HFFc6 (cell line): Measurements from ENCODE around the gene AS3MT. TPM values are rescaled to one million over a fixed set of nuclear protein-coding genes. Genes with fewer than 3 reads are reported as not detected.

ENCODE experiments used
- DNase-seq: peaks from one replicate; pipeline ENCODE4 v3.0.0-alpha.2; 2018
- H3K27ac Mint-ChIP-seq: 2 replicates; pipeline ENCODE4 v1.8.0; 2020; ENCODE audit warnings: mild to moderate bottlenecking, mixed read lengths
- H3K27me3 Mint-ChIP-seq: 2 replicates; pipeline ENCODE4 v1.8.0; 2021; ENCODE audit warnings: mild to moderate bottlenecking, moderate library complexity, mixed read lengths; ENCODE audit not compliant: insufficient read depth
- H3K36me3 Mint-ChIP-seq: 2 replicates; pipeline ENCODE4 v1.8.0; 2021; ENCODE audit warnings: low read depth, mixed read lengths
- H3K4me1 Mint-ChIP-seq: 2 replicates; pipeline ENCODE4 v1.8.0; 2020; ENCODE audit warnings: low read depth, mixed read lengths
- H3K4me3 Mint-ChIP-seq: 2 replicates; pipeline ENCODE4 v1.8.0; 2020; ENCODE audit warnings: mild to moderate bottlenecking, moderate library complexity, mixed read lengths
- H3K9me3 Mint-ChIP-seq: 2 replicates; pipeline ENCODE4 v1.8.0; 2020; ENCODE audit warnings: mild to moderate bottlenecking, mixed read lengths
- total RNA-seq, 6 experiments: library from RNA; stranded (reverse); fragmentation: NEBNext Ultra II Directional; extraction: Animal tissue kit (Norgen Biotek cat#: 25700); gene quantifications; 2 replicates in 1 of 6; 3 replicates in 5 of 6; pipeline ENCODE4 v1.2.3, GENCODE V29; 2021
- TF ChIP-seq, protein P1 (sequence below): fragments of 200-600 bp; sonication (generic); IDR thresholded peaks from 2 replicates; pipeline ENCODE4 v1.5.0; 2021; ENCODE audit warnings: antibody characterized with exemption, mild to moderate bottlenecking

Gene AS3MT
- total RNA-seq, 6 experiments from 2014 or later, result 2.4 to 3.9 (median 2.9) TPM

DNA sequence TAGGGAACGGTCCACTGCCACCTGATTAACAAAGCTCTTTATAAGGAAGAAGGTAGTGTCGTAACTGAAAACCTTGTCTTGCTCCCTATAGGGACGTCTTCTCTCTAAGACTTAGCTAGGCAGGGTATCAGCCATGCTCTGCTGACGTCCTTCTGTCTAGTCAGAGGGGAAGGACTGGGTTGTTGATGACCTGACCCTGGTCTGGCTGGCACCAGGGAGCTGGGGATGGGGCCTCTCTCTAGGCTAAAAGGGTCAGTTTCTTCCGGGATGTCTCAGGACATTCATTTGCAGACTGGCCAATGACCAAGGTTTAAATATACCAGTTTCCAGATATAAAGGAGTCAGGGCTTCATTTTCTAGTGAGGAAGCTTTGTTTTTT, 41.7 kb upstream of the AS3MT start:
- no peaks in the 10 kb centered on the region for H3K36me3 Mint-ChIP-seq
- H3K27ac Mint-ChIP-seq, result no peak overlapping the region
- H3K27me3 Mint-ChIP-seq, result peaks cover 7% of the 10 kb centered on the region; the same call in 1 of the 2 replicates
- no peak for DNase-seq
- H3K4me3 Mint-ChIP-seq, result no peak overlapping the region
- H3K9me3 Mint-ChIP-seq, result no peaks in the 10 kb centered on the region
- peaks cover 10% of the 10 kb centered on the region for H3K4me1 Mint-ChIP-seq
- TF ChIP-seq, protein P1, sequence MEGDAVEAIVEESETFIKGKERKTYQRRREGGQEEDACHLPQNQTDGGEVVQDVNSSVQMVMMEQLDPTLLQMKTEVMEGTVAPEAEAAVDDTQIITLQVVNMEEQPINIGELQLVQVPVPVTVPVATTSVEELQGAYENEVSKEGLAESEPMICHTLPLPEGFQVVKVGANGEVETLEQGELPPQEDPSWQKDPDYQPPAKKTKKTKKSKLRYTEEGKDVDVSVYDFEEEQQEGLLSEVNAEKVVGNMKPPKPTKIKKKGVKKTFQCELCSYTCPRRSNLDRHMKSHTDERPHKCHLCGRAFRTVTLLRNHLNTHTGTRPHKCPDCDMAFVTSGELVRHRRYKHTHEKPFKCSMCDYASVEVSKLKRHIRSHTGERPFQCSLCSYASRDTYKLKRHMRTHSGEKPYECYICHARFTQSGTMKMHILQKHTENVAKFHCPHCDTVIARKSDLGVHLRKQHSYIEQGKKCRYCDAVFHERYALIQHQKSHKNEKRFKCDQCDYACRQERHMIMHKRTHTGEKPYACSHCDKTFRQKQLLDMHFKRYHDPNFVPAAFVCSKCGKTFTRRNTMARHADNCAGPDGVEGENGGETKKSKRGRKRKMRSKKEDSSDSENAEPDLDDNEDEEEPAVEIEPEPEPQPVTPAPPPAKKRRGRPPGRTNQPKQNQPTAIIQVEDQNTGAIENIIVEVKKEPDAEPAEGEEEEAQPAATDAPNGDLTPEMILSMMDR, result no peak

DNA sequence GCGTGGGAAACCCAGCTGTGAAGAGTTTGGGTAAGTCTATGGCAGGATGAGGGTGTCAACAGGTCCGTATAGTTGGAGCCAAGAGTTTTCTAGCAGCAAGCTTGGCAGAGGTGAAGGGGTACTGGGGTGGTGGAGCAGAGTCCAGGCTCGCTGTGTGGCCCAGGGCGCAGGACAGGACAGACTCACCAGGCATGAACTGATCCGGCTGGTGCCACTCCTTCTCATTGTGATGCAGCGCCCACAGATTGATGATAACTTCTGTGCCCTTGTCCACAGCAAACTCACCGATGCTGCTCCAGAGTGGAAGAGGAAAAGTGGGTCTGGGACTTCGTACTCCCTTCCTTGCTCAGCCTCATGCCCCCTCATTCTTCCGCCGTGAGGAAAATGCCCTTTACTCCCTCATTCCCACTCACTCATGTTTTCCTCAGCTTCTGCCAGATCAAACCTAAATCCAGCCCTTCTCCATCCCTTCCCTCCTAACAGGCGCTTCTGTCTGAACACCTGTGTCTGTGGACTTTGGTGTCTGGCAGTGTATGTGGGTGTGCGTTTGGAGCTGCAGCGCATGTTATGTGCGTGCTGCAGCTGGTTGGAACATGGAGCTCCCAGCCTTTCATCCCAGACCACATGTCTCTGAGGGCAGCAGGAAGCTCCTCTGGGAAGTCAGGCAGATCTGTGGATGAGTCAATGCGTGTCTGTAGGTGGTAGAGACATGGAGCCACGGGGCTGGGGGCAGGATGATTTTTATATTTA, 37.8 kb upstream of the AS3MT start:
- peaks cover 20% of the 10 kb centered on the region for H3K4me1 Mint-ChIP-seq
- H3K9me3 Mint-ChIP-seq, result no peaks in the 10 kb centered on the region
- H3K4me3 Mint-ChIP-seq, result no peak overlapping the region
- peak; percentile 20 for DNase-seq
- no peak overlapping the region for H3K27ac Mint-ChIP-seq
- no peaks in the 10 kb centered on the region for H3K36me3 Mint-ChIP-seq
- H3K27me3 Mint-ChIP-seq, result peaks cover 8% of the 10 kb centered on the region
- TF ChIP-seq, protein P1, result no peak

DNA sequence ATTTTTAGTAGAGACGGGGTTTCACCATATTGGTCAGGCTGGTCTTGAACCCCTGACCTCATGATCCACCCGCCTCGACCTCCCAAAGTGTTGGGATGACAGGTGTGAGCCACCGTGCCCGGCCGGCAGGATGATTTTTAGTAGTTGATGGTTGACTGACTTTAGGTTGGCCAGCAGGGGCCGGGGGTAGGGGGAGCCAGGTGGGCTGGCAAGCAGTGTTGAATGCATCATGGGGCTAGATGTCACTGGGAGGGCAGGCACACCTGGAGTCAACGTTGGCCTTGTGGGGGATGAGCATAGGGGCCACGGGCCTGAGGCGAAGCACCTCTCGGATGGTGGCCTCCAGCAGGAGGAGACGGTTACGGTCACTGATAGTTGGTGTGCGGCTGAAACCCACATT, 37.0 kb upstream of the AS3MT start:
- Mint-ChIP-seq H3K4me1 (peaks cover 20% of the 10 kb centered on the region), H3K9me3 (no peaks in the 10 kb centered on the region), H3K27ac (no peak overlapping the region), H3K27me3 (peaks cover 10% of the 10 kb centered on the region), H3K4me3 (no peak overlapping the region), H3K36me3 (0 out of 2 replicates have a peak, but pooled peaks cover under 1% of the 10 kb centered on the region)
- TF ChIP-seq, protein P1, result no peak
- no peak for DNase-seq

DNA sequence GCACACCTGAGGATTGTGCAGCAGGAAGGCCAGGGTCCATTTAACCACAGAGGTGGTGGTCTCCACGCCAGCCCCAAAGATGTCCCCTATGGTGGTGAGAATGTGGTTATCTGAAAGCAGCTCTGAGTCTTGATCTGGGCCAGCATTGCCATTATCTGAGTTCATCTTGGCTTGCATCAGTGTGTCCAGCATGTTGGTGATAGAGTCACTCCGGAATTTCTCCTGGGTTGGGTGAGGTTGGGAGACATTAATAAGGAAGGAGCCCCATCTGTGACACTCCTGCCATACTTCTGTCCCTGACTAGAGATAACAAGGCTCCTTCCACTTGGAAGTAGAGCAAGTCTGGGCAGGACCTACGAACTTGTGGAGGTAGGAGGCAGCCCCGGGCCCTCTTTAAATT, 36.3 kb upstream of the AS3MT start:
- TF ChIP-seq, protein P1, result no peak
- H3K36me3 Mint-ChIP-seq, result peaks cover 7% of the 10 kb centered on the region
- peak overlapping the region; percentile 66 for H3K27ac Mint-ChIP-seq
- H3K4me3 Mint-ChIP-seq, result no peak overlapping the region
- peaks cover 14% of the 10 kb centered on the region for H3K27me3 Mint-ChIP-seq
- H3K4me1 Mint-ChIP-seq, result peaks cover 20% of the 10 kb centered on the region
- DNase-seq, result peak; percentile 68
- peaks cover 7% of the 10 kb centered on the region for H3K9me3 Mint-ChIP-seq

DNA sequence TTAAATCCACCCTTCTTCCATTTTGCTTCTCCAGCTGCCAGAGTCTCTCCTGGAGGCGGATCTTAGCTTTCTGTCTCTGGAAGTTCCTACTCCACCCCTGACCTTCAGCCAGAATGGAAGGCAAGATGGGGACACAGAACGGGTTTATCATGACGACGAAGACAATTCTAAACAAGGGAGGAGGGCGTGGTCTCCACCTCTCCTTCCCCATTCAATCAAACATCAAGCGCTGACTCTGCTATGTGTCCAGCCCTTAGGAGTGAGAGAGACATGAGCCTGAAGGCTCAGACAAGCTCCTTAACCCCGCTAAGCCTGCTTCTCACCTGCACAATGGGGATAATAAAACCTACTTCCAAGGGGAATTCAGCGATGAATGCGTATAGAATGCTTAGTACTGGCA, 35.1 kb upstream of the AS3MT start:
- Mint-ChIP-seq H3K36me3 (peaks cover 18% of the 10 kb centered on the region), H3K27ac (no peak overlapping the region)
- no peak for DNase-seq

More for the DNA sequence above, 35.1 kb upstream of the AS3MT start:
- no peak overlapping the region for H3K4me3 Mint-ChIP-seq
- peaks cover 20% of the 10 kb centered on the region for H3K4me1 Mint-ChIP-seq
- peaks cover 19% of the 10 kb centered on the region for H3K9me3 Mint-ChIP-seq
- TF ChIP-seq, protein P1, result no peak
- peaks cover 19% of the 10 kb centered on the region for H3K27me3 Mint-ChIP-seq
